Uterus (tissue), 4 donors: ENCODE measurements around the gene RARB. TPM values are rescaled to one million over a fixed set of nuclear protein-coding genes. Genes with fewer than 3 reads are reported as not detected.

ENCODE experiments used
- DNase-seq, 2 donors: peaks; one replicate each; pipeline ENCODE4 v3.0.0-alpha.2; 2019 to 2020
- H3K27ac ChIP-seq, 2 donors: fragments of 200-600 bp; sonication (generic); 1 replicate in 1 of 2; 2 replicates in 1 of 2; pipeline ENCODE4 v1.5.1; 2016 to 2018
- H3K27me3 ChIP-seq, 2 donors: fragments of 200-600 bp; sonication (generic); one replicate each; pipeline ENCODE4 v1.5.1; 2018 to 2019; ENCODE audit warnings: control low read depth in 1 of 2
- H3K36me3 ChIP-seq, 2 donors: fragments of 200-600 bp; sonication (generic); one replicate each; pipeline ENCODE4 v1.5.1; 2019; ENCODE audit warnings: control low read depth in 1 of 2
- H3K4me1 ChIP-seq, 2 donors: fragments of 200-600 bp; sonication (generic); one replicate each; pipeline ENCODE4 v1.5.1; 2018 to 2019; ENCODE audit warnings: control low read depth in 1 of 2
- H3K4me3 ChIP-seq, 2 donors: fragments of 200-600 bp; sonication (generic); 1 replicate in 1 of 2; 2 replicates in 1 of 2; pipeline ENCODE4 v1.5.1; 2018 to 2019; ENCODE audit warnings: mild to moderate bottlenecking in 1 of 2
- H3K9me3 ChIP-seq, 2 donors: fragments of 200-600 bp; sonication (generic); one replicate each; pipeline ENCODE4 v1.5.1; 2019; ENCODE audit warnings: control low read depth in 1 of 2
- CTCF ChIP-seq, 4 experiments: fragments of 200-600 bp in 2 of 4; fragments of 450-650 bp in 2 of 4; sonication (generic) in 2 of 4; IDR thresholded peaks; one replicate each; pipeline ENCODE4 v1.5.1; 2016 to 2019; ENCODE audit warnings: antibody characterized with exemption in 4 of 4, mild to moderate bottlenecking in 2 of 4, moderate library complexity in 1 of 4
- POLR2A ChIP-seq, 2 donors: fragments of 450-650 bp; IDR thresholded peaks; one replicate each; pipeline ENCODE4 v1.6.1; 2016; ENCODE audit warnings: antibody characterized with exemption in 2 of 2, mild to moderate bottlenecking in 1 of 2, moderate library complexity in 1 of 2
- intact Hi-C: fragments of 100-400 bp; cut with DNase I; formaldehyde crosslinking; loops from one replicate; pipeline ENCODE4 v1.15.1; 2023; ENCODE audit warnings: low total_unique reads
- total RNA-seq, 4 donors: library from RNA; depleted of rRNA in 3 of 4; stranded (reverse); fragments of >200 nt in 3 of 4; gene quantifications; one replicate each; pipeline versions ENCODE4 v1.1.0 to v1.2.4, GENCODE V29; 2014 to 2023
- donor health status: DM: yes; HTN: yes; CAD: no.

The RARB gene
- total RNA-seq, 4 donors from 2014 or later: 6.7 to 63.0 (median 14.5) TPM

GRCh38 chr3:25455441-25456132, 27.5 kb downstream of the RARB start:
- Histone ChIP-seq H3K4me3 (no peak overlapping the region), H3K27me3 (no peaks in the 10 kb centered on the region), H3K27ac (peak overlapping the region; percentile 78 to 88), H3K36me3 (no peaks in the 10 kb centered on the region), H3K4me1 (peaks cover 0 to under 1% of the 10 kb centered on the region in 2 donors), H3K9me3 (no peaks in the 10 kb centered on the region)
- TF ChIP-seq CTCF (IDR thresholded peaks at IDR 0.05): no peak
- no peak for TF ChIP-seq POLR2A (IDR thresholded peaks at IDR 0.05)
- intact Hi-C loops: no loop called here
- peak; percentile 49 to 60 for DNase-seq

- H3K36me3 ChIP-seq: no peaks in the 10 kb centered on the region
- intact Hi-C loops: no loop called here
- no peak for DNase-seq
- TF ChIP-seq CTCF (IDR thresholded peaks at IDR 0.05) (no peak), POLR2A (IDR thresholded peaks at IDR 0.05) (no peak)
- H3K4me1 ChIP-seq: no peaks in the 10 kb centered on the region
- H3K27me3 ChIP-seq: no peaks in the 10 kb centered on the region
- H3K4me3 ChIP-seq: no peak overlapping the region
- no peaks in the 10 kb centered on the region for H3K9me3 ChIP-seq
- peak overlapping the region; percentile 55 to 88 for H3K27ac ChIP-seq
Measured at GRCh38 chr3:25456723-25457670, 28.9 kb downstream of the RARB start.

- no peak for TF ChIP-seq POLR2A (IDR thresholded peaks at IDR 0.05)
- no peak for TF ChIP-seq CTCF (IDR thresholded peaks at IDR 0.05)
- intact Hi-C loops: no loop called here
- H3K4me1 ChIP-seq: no peaks in the 10 kb centered on the region
- H3K36me3 ChIP-seq: no peaks in the 10 kb centered on the region
- no peaks in the 10 kb centered on the region for H3K9me3 ChIP-seq
- peak overlapping the region; percentile 55 to 88 for H3K27ac ChIP-seq
- H3K27me3 ChIP-seq: no peaks in the 10 kb centered on the region
- DNase-seq: no peak
- H3K4me3 ChIP-seq: no peak overlapping the region
Measured at GRCh38 chr3:25457671-25458419, 29.8 kb downstream of the RARB start.

GRCh38 chr3:25458420-25458814, 30.4 kb downstream of the RARB start:
- no peak for DNase-seq
- no peaks in the 10 kb centered on the region for H3K27me3 ChIP-seq
- intact Hi-C loops: no loop called here
- peak overlapping the region; percentile 55 to 88 for H3K27ac ChIP-seq
- no peaks in the 10 kb centered on the region for H3K36me3 ChIP-seq
- H3K4me1 ChIP-seq: no peaks in the 10 kb centered on the region
- TF ChIP-seq POLR2A (IDR thresholded peaks at IDR 0.05): no peak
- H3K9me3 ChIP-seq: no peaks in the 10 kb centered on the region
- H3K4me3 ChIP-seq: no peak overlapping the region

- Histone ChIP-seq H3K4me1 (no peaks in the 10 kb centered on the region), H3K9me3 (no peaks in the 10 kb centered on the region), H3K27ac (peak overlapping the region in 1 of 2 donors; percentile 88), H3K4me3 (no peak overlapping the region), H3K27me3 (no peaks in the 10 kb centered on the region), H3K36me3 (no peaks in the 10 kb centered on the region)
- intact Hi-C loops: no loop called here
- TF ChIP-seq POLR2A (IDR thresholded peaks at IDR 0.05) (no peak), CTCF (IDR thresholded peaks at IDR 0.05) (no peak)
- no peak for DNase-seq
Measured at GRCh38 chr3:25460751-25461150, 32.7 kb downstream of the RARB start.
